CD14-positive monocyte (primary cell): ENCODE measurements around the gene PIGZ. TPM values are rescaled to one million over a fixed set of nuclear protein-coding genes. Genes with fewer than 3 reads are reported as not detected.
A peak's percentile ranks its signal among the peaks of the same experiment; 100 is the strongest.

ENCODE experiments used
- DNase-seq, 3 donors: peaks; one replicate each; pipeline ENCODE4 v3.0.0-alpha.2; 2011 to 2022
- H2AFZ ChIP-seq: 2 replicates; pipeline ENCODE4 v1.6.0; 2012; ENCODE audit warnings: mild to moderate bottlenecking, low read depth, low read length, inconsistent platforms; ENCODE audit not compliant: insufficient read depth, poor library complexity, severe bottlenecking
- H3K27ac ChIP-seq, 2 donors: 1 replicate in 1 of 2; 2 replicates in 1 of 2; pipeline ENCODE4 v1.5.1; 2012 to 2013; ENCODE audit warnings: low read length in 2 of 2, control low read depth in 1 of 2, inconsistent platforms in 1 of 2, low read depth in 1 of 2, mild to moderate bottlenecking in 1 of 2
- H3K27me3 ChIP-seq, 2 donors: one replicate each; pipeline versions ENCODE4 v1.6.0 to v1.6.1; 2011 to 2013; ENCODE audit warnings: low read length in 2 of 2; ENCODE audit not compliant: control insufficient read depth in 2 of 2, insufficient read depth in 2 of 2
- H3K36me3 ChIP-seq, 2 donors: replicated peaks in 1 of 2; 1 replicate in 1 of 2; 2 replicates in 1 of 2; pipeline versions ENCODE4 v1.5.1 to v1.6.1; 2012 to 2013; ENCODE audit warnings: low read length in 2 of 2, control low read depth in 1 of 2, inconsistent platforms in 1 of 2, mild to moderate bottlenecking in 1 of 2; ENCODE audit not compliant: insufficient read depth in 2 of 2, control insufficient read depth in 1 of 2
- H3K4me1 ChIP-seq, 2 donors: 1 replicate in 1 of 2; 2 replicates in 1 of 2; pipeline versions ENCODE4 v1.5.1 to v1.6.1; 2012 to 2013; ENCODE audit warnings: low read length in 2 of 2, control low read depth in 1 of 2, inconsistent platforms in 1 of 2, mild to moderate bottlenecking in 1 of 2, moderate library complexity in 1 of 2; ENCODE audit not compliant: insufficient read depth in 2 of 2, control insufficient read depth in 1 of 2
- H3K4me2 ChIP-seq: replicated peaks from 2 replicates; pipeline ENCODE3; 2012; ENCODE audit warnings: low read length, moderate library complexity, mild to moderate bottlenecking; ENCODE audit not compliant: poor library complexity, severe bottlenecking; ENCODE audit errors: extremely low read depth
- H3K4me3 ChIP-seq, 3 experiments: fragments of 200-600 bp in 1 of 3; sonication (generic) in 1 of 3; replicated peaks in 1 of 3; 1 replicate in 2 of 3; 2 replicates in 1 of 3; pipeline ENCODE4 v1.5.1; 2011 to 2013; ENCODE audit warnings: low read length in 3 of 3, mild to moderate bottlenecking in 3 of 3, control low read depth in 2 of 3, low read depth in 2 of 3, inconsistent platforms in 1 of 3, moderate library complexity in 1 of 3
- H3K79me2 ChIP-seq: 2 replicates; pipeline ENCODE4 v1.6.0; 2012; ENCODE audit warnings: mild to moderate bottlenecking, control low read depth, inconsistent platforms, low read length, moderate library complexity; ENCODE audit not compliant: insufficient read depth
- H3K9ac ChIP-seq: 2 replicates; pipeline ENCODE4 v1.6.0; 2017; ENCODE audit warnings: low read length, mild to moderate bottlenecking; ENCODE audit not compliant: insufficient read depth, poor library complexity, severe bottlenecking
- H3K9me3 ChIP-seq, 2 donors: replicated peaks in 1 of 2; 1 replicate in 1 of 2; 2 replicates in 1 of 2; pipeline versions ENCODE4 v1.5.1 to v1.6.1; 2012 to 2013; ENCODE audit warnings: low read length in 2 of 2, control low read depth in 1 of 2; ENCODE audit not compliant: control insufficient read depth in 1 of 2, insufficient read depth in 1 of 2
- H4K20me1 ChIP-seq: 2 replicates; pipeline ENCODE4 v1.6.0; 2012; ENCODE audit warnings: mild to moderate bottlenecking, low read length, control low read depth, moderate library complexity; ENCODE audit not compliant: insufficient read depth
- H3K27ac Mint-ChIP-seq, 7 donors: one replicate each; pipeline ENCODE4 v1.8.0; 2020; ENCODE audit warnings: mild to moderate bottlenecking in 7 of 7, mixed read lengths in 7 of 7, moderate library complexity in 6 of 7, inconsistent platforms in 2 of 7
- H3K27me3 Mint-ChIP-seq, 3 donors: one replicate each; pipeline ENCODE4 v1.8.0; 2021 to 2022; ENCODE audit warnings: low read depth in 3 of 3, mild to moderate bottlenecking in 3 of 3, mixed read lengths in 3 of 3, moderate library complexity in 3 of 3, inconsistent platforms in 1 of 3
- H3K36me3 Mint-ChIP-seq, 2 donors: one replicate each; pipeline ENCODE4 v1.8.0; 2020; ENCODE audit warnings: mixed read lengths in 2 of 2, inconsistent platforms in 1 of 2, mild to moderate bottlenecking in 1 of 2
- H3K4me1 Mint-ChIP-seq: one replicate; pipeline ENCODE4 v1.8.0; 2020; ENCODE audit warnings: mild to moderate bottlenecking, mixed read lengths
- H3K4me3 Mint-ChIP-seq, 2 donors: one replicate each; pipeline ENCODE4 v1.8.0; 2020; ENCODE audit warnings: mild to moderate bottlenecking in 2 of 2, mixed read lengths in 2 of 2, moderate library complexity in 1 of 2
- H3K9me3 Mint-ChIP-seq, 7 donors: one replicate each; pipeline ENCODE4 v1.8.0; 2020 to 2022; ENCODE audit warnings: mixed read lengths in 7 of 7, mild to moderate bottlenecking in 6 of 7, moderate library complexity in 6 of 7, inconsistent platforms in 2 of 7
- CTCF ChIP-seq: fragments of 200-600 bp; IDR thresholded peaks from one replicate; pipeline ENCODE4 v1.8.0; 2022; ENCODE audit warnings: antibody characterized with exemption, mild to moderate bottlenecking
- WGBS: methylation state at CpG from one replicate; pipeline ENCODE4 v1.1.5; 2013; ENCODE audit warnings: missing lambda C conversion rate; ENCODE audit not compliant: insufficient coverage; 5-methylcytosine and 5-hydroxymethylcytosine counted together
- intact Hi-C, 2 donors: fragments of 100-400 bp; cut with micrococcal nuclease; formaldehyde crosslinking; loops; one replicate each; pipeline versions ENCODE4 v1.15.0 to v1.15.1; 2023
- polyA plus RNA-seq, 3 donors: library from polyadenylated mRNA; depleted of rRNA in 1 of 3; unstranded in 2 of 3; stranded (reverse) in 1 of 3; fragments of 300-500 nt in 2 of 3; fragments of >200 nt in 1 of 3; fragmentation: Illumina TruSeq in 2 of 3; gene quantifications; 1 replicate in 2 of 3; 2 replicates in 1 of 3; pipeline ENCODE4 v1.2.3, GENCODE V29; 2012 to 2021

Gene PIGZ
- polyA plus RNA-seq, 3 donors, result 1.6 to 3.8 (median 1.9) TPM

- H4K20me1 ChIP-seq, result no peaks in the 10 kb centered on the region
- intact Hi-C loops, result no loop called here
- H2AFZ ChIP-seq, result no peak overlapping the region
- 94% methylated on average over 4 of the region's 4 CpGs for WGBS
- no peak overlapping the region for H3K27ac ChIP-seq
- H3K4me3 Mint-ChIP-seq, result no peak overlapping the region
- H3K36me3 ChIP-seq, result no peaks in the 10 kb centered on the region
- H3K27me3 Mint-ChIP-seq, result peaks cover 6 to 13% (median 12%) of the 10 kb centered on the region in 3 donors
- no peak overlapping the region for H3K4me2 ChIP-seq
- no peak for DNase-seq
- H3K4me3 ChIP-seq, result no peak overlapping the region
- H3K27ac Mint-ChIP-seq, result peak overlapping the region in 1 of 7 donors; percentile 10
- H3K9me3 ChIP-seq, result no peaks in the 10 kb centered on the region
- H3K79me2 ChIP-seq, result no peaks in the 10 kb centered on the region
- H3K9me3 Mint-ChIP-seq, result peaks cover 0 to 3% (median 0%) of the 10 kb centered on the region in 7 donors
- H3K9ac ChIP-seq, result no peak overlapping the region
- no peaks in the 10 kb centered on the region for H3K36me3 Mint-ChIP-seq
- H3K4me1 ChIP-seq, result no peaks in the 10 kb centered on the region
- no peaks in the 10 kb centered on the region for H3K27me3 ChIP-seq
- TF ChIP-seq CTCF, result no peak
- H3K4me1 Mint-ChIP-seq, result peaks cover 6% of the 10 kb centered on the region
Measured at GRCh38 chr3:196975349-196975748, 6.7 kb upstream of the PIGZ start.

DNA sequence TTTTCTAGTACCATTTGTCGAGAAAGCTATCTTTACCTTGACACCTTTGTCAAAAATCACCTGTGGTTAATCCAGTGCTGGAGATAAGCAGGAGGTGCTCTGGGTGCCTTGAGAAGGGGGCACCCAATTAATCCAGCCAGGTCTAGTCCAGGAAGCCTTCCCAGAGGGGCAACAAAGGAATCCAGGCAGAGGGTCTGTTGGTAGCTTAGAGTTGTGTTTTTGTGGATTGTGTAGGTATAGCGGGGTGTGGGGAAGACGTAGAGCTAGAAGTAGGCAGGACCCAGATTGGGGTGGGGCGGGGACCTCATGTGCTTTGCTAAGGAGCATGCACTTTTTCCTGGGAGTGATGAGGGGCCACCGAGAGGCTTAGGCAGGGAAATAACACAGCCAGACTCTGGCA lies 6.0 kb upstream of the PIGZ start:
- Histone ChIP-seq H2AFZ (no peak overlapping the region), H3K79me2 (no peaks in the 10 kb centered on the region), H3K9ac (no peak overlapping the region), H3K4me2 (no peak overlapping the region), H3K36me3 (no peaks in the 10 kb centered on the region), H4K20me1 (no peaks in the 10 kb centered on the region), H3K4me1 (peaks cover 0 to 3% of the 10 kb centered on the region in 2 donors), H3K4me3 (no peak overlapping the region), H3K9me3 (no peaks in the 10 kb centered on the region), H3K27ac (no peak overlapping the region), H3K27me3 (no peaks in the 10 kb centered on the region)
- peaks cover 10 to 15% (median 14%) of the 10 kb centered on the region in 3 donors for H3K27me3 Mint-ChIP-seq
- no peak overlapping the region for H3K4me3 Mint-ChIP-seq
- WGBS, result 97% methylated on average over 4 of the region's 5 CpGs
- no peak for TF ChIP-seq CTCF
- H3K4me1 Mint-ChIP-seq, result peaks cover 10% of the 10 kb centered on the region
- peak overlapping the region in 1 of 7 donors; percentile 6 for H3K27ac Mint-ChIP-seq
- no peak for DNase-seq
- intact Hi-C loops, result no loop called here
- no peaks in the 10 kb centered on the region for H3K36me3 Mint-ChIP-seq
- H3K9me3 Mint-ChIP-seq, result peaks cover 0 to 3% (median 0%) of the 10 kb centered on the region in 7 donors
